ENCODE data around the gene FBXL19.

FBXL19 gene

DNA sequence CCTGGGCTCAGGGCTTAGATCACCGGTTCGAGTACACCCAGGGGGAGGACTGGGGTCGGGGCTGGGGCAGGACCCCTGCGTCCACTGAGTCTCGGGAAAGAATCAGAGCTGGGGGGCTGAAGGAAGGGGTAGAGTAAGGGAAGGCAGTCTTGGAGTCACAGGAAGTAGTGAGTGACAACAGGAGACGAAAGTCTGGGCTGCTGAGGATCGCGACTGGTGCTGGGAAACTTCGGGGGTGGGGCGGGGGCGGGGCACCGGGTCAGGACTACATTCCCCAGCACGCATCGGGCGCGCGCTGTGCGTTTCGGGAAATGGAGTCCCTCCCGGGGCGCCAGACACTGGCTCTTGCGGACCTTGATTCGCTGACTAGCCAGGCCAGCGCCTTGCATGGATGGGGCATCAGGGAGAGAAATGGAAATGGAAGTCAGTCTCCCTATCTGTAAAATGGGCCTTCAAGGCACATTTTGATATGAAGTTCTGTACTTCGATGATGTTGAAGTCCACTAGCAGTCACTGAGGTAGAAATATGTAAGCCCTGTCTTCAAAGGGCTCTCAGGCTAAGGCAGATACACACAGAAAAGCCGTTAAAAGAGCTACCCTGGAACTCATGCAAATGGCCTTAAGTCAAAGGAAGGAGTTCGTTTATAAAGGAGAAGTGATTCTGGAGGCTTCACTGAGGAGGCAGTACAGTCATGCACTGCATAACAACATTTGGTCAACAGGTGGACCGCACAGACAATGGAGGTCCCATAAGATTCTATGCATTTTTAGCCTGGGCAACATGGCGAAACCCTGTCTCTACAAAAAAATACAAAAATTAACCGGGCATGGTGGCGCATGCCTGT is 26.3 kb upstream of the FBXL19 start:
- Histone ChIP-seq H3K79me2 (ENCODE audit: control insufficient read depth, low read length) (peaks cover 10% of the 10 kb centered on the region), H3K4me3 (ENCODE audit: low read length) (peak overlapping the region; percentile 66), H3F3A (ENCODE audit: control insufficient read depth, insufficient read depth) (peaks cover 37% of the 10 kb centered on the region), H3K9me3 (ENCODE audit: control insufficient read depth, insufficient read depth, low read length) (no peaks in the 10 kb centered on the region), H3K27ac (ENCODE audit: low read depth, low read length) (peak overlapping the region; percentile 86), H3K4me1 (ENCODE audit: control insufficient read depth, low read length) (peaks cover 62% of the 10 kb centered on the region), H3K27me3 (ENCODE audit: control insufficient read depth, low read length) (no peaks in the 10 kb centered on the region), H3K9me2 (replicated peaks; ENCODE audit: control insufficient read depth, low read length) (no peaks in the 10 kb centered on the region), H4K20me1 (ENCODE audit: control insufficient read depth, insufficient read depth, low read depth, low read length) (no peaks in the 10 kb centered on the region), H3K36me3 (ENCODE audit: control insufficient read depth, low read length) (no peaks in the 10 kb centered on the region), H3K4me2 (ENCODE audit: low read length) (peak overlapping the region; percentile 79)
- TF ChIP-seq EZH2phosphoT487 (IDR thresholded peaks at IDR 0.05; ENCODE audit: borderline replicate concordance, low read length): no peak
- TF ChIP-seq, protein P1, sequence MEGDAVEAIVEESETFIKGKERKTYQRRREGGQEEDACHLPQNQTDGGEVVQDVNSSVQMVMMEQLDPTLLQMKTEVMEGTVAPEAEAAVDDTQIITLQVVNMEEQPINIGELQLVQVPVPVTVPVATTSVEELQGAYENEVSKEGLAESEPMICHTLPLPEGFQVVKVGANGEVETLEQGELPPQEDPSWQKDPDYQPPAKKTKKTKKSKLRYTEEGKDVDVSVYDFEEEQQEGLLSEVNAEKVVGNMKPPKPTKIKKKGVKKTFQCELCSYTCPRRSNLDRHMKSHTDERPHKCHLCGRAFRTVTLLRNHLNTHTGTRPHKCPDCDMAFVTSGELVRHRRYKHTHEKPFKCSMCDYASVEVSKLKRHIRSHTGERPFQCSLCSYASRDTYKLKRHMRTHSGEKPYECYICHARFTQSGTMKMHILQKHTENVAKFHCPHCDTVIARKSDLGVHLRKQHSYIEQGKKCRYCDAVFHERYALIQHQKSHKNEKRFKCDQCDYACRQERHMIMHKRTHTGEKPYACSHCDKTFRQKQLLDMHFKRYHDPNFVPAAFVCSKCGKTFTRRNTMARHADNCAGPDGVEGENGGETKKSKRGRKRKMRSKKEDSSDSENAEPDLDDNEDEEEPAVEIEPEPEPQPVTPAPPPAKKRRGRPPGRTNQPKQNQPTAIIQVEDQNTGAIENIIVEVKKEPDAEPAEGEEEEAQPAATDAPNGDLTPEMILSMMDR (IDR thresholded peaks at IDR 0.05; ENCODE audit: low read depth, low read length, poor library complexity, severe bottlenecking): no peak

DNA sequence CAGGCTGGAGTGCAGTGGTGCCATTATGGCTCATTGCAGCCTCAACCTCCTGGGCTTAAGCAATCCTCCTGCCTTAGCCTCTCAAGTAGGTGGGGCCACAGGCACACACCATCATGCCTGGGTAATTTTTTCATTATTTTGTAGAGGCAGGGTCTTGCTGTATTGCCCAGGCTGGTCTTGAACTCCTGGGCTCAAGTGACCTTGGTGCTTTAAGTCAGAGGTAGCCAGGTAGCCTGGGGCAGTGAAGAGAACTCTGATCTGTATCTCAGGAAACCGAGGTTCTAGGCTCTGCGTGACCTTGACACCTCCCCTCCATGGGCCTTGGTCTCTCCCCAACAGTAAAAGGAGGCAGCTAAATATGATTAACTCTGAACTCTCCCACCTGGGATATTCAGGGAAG is 23.6 kb upstream of the FBXL19 start:
- no peaks in the 10 kb centered on the region for H3K79me2 ChIP-seq (ENCODE audit: control insufficient read depth, low read length)
- H3K4me1 ChIP-seq (ENCODE audit: control insufficient read depth, low read length): peaks cover 67% of the 10 kb centered on the region
- no peaks in the 10 kb centered on the region for H3K27me3 ChIP-seq (ENCODE audit: control insufficient read depth, low read length)
- H4K20me1 ChIP-seq (ENCODE audit: control insufficient read depth, insufficient read depth, low read depth, low read length): no peaks in the 10 kb centered on the region
- no peak overlapping the region for H3K27ac ChIP-seq (ENCODE audit: low read depth, low read length)
- H3K9me3 ChIP-seq (ENCODE audit: control insufficient read depth, insufficient read depth, low read length): peaks cover 5% of the 10 kb centered on the region; the same call in 1 of the 2 replicates
- no peak for TF ChIP-seq EZH2phosphoT487 (IDR thresholded peaks at IDR 0.05; ENCODE audit: borderline replicate concordance, low read length)
- TF ChIP-seq, protein P1 (IDR thresholded peaks at IDR 0.05; ENCODE audit: low read depth, low read length, poor library complexity, severe bottlenecking): no peak
- peaks cover 53% of the 10 kb centered on the region for H3F3A ChIP-seq (ENCODE audit: control insufficient read depth, insufficient read depth)
- H3K4me2 ChIP-seq (ENCODE audit: low read length): no peak overlapping the region
- H3K36me3 ChIP-seq (ENCODE audit: control insufficient read depth, low read length): no peaks in the 10 kb centered on the region
- H3K9me2 ChIP-seq (replicated peaks; ENCODE audit: control insufficient read depth, low read length): no peaks in the 10 kb centered on the region
- H3K4me3 ChIP-seq (ENCODE audit: low read length): no peak overlapping the region

DNA sequence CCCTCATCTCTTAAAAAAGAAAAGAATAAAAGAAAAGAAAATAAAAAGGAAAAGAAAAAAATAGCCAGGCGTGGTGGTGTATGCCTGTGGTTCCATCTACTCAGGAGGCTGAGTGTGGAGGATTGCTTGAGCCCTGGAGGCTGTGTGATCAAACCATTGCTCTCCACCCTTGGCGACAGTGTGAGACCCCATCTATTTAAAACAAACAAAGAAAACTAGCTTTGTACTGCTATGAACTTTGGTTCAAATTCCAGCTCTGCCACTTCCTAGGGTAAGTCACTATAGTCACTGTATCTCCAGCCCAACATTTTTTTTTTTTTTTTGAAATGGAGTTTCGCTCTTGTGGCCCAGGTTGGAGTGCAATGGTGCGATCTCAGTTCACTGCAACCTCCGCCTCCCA is 22.8 kb upstream of the FBXL19 start:
- Histone ChIP-seq H3K27me3 (ENCODE audit: control insufficient read depth, low read length) (no peaks in the 10 kb centered on the region), H3K27ac (ENCODE audit: low read depth, low read length) (no peak overlapping the region), H3K9me2 (replicated peaks; ENCODE audit: control insufficient read depth, low read length) (no peaks in the 10 kb centered on the region), H3K4me2 (ENCODE audit: low read length) (no peak overlapping the region), H3K4me1 (ENCODE audit: control insufficient read depth, low read length) (peaks cover 64% of the 10 kb centered on the region), H4K20me1 (ENCODE audit: control insufficient read depth, insufficient read depth, low read depth, low read length) (no peaks in the 10 kb centered on the region), H3K36me3 (ENCODE audit: control insufficient read depth, low read length) (no peaks in the 10 kb centered on the region), H3F3A (ENCODE audit: control insufficient read depth, insufficient read depth) (peaks cover 46% of the 10 kb centered on the region), H3K9me3 (ENCODE audit: control insufficient read depth, insufficient read depth, low read length) (peaks cover 5% of the 10 kb centered on the region; the same call in 1 of the 2 replicates), H3K79me2 (ENCODE audit: control insufficient read depth, low read length) (no peaks in the 10 kb centered on the region), H3K4me3 (ENCODE audit: low read length) (no peak overlapping the region)
- TF ChIP-seq, protein P1 (IDR thresholded peaks at IDR 0.05; ENCODE audit: low read depth, low read length, poor library complexity, severe bottlenecking): no peak
- no peak for TF ChIP-seq EZH2phosphoT487 (IDR thresholded peaks at IDR 0.05; ENCODE audit: borderline replicate concordance, low read length)

Measured in DOHH2 (cell line).